Measurements from ENCODE around the gene F12.
"Not testable (repeated sequence)": the region's sequence is repeated elsewhere in the genome, so short reads cannot be mapped to it uniquely, and the experiment has no call there.

The F12 gene

DNA sequence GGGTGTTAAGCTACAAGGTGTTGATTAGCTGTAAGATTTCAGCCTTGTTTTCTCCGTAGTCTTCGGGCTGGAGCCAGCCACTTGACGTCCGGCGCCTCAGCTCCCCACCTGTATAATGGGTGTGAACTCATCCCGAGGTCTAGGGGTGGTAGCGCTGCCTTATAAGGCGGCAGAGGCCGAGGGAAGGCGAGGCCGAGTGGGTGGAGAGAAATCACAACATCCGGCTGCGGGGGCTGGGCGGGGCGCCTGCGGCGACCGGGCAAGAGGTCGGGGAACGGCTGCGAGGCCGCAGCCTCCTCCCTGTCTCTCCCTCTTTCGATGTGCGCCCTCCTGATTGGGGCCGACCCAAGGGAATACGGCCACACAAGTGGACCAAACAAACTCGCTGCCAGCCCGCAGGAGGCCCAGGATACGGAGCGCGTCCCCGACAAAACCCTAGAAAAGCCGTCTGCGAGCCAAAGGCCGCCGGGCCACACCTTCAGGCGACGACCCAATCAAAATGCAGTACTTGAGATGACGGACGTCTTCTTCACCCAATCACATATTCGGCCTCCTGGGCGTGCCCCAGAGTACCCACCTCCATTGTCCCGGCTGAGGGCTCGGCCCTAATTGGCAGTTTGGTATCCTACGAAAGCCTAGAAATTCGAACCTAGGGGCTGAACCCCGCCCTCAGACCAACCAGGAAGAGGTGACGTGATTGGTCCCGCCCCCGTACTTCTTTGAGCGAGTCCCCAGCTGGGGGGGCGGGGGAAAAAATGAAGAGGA is 16.6 kb upstream of the F12 start:
- Histone ChIP-seq H3K4me1 (ENCODE audit: low read depth, poor library complexity, severe bottlenecking) (peaks cover 45% of the 10 kb centered on the region), H3K36me3 (ENCODE audit: insufficient read depth) (no peaks in the 10 kb centered on the region), H2AFZ (ENCODE audit: low read depth) (peak overlapping the region; percentile 71), H3K27ac (peak overlapping the region; percentile 33; the same call in 1 of the 2 replicates), H3K27me3 (ENCODE audit: insufficient read depth, low read depth) (no peaks in the 10 kb centered on the region), H3K4me3 (IDR thresholded peaks at IDR 0.05; ENCODE audit: insufficient read depth, low read depth, low read length) (no peak overlapping the region), H3K79me2 (ENCODE audit: insufficient read depth, low read depth) (no peaks in the 10 kb centered on the region), H3K9ac (peak overlapping the region; percentile 18; the same call in 1 of the 2 replicates), H3K4me2 (peak overlapping the region; percentile 78), H4K20me1 (ENCODE audit: insufficient read depth) (no peaks in the 10 kb centered on the region)
- TF ChIP-seq, protein P1, sequence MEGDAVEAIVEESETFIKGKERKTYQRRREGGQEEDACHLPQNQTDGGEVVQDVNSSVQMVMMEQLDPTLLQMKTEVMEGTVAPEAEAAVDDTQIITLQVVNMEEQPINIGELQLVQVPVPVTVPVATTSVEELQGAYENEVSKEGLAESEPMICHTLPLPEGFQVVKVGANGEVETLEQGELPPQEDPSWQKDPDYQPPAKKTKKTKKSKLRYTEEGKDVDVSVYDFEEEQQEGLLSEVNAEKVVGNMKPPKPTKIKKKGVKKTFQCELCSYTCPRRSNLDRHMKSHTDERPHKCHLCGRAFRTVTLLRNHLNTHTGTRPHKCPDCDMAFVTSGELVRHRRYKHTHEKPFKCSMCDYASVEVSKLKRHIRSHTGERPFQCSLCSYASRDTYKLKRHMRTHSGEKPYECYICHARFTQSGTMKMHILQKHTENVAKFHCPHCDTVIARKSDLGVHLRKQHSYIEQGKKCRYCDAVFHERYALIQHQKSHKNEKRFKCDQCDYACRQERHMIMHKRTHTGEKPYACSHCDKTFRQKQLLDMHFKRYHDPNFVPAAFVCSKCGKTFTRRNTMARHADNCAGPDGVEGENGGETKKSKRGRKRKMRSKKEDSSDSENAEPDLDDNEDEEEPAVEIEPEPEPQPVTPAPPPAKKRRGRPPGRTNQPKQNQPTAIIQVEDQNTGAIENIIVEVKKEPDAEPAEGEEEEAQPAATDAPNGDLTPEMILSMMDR (conservative IDR thresholded peaks at IDR 0.05; ENCODE audit: low read depth, low read length): no peak

DNA sequence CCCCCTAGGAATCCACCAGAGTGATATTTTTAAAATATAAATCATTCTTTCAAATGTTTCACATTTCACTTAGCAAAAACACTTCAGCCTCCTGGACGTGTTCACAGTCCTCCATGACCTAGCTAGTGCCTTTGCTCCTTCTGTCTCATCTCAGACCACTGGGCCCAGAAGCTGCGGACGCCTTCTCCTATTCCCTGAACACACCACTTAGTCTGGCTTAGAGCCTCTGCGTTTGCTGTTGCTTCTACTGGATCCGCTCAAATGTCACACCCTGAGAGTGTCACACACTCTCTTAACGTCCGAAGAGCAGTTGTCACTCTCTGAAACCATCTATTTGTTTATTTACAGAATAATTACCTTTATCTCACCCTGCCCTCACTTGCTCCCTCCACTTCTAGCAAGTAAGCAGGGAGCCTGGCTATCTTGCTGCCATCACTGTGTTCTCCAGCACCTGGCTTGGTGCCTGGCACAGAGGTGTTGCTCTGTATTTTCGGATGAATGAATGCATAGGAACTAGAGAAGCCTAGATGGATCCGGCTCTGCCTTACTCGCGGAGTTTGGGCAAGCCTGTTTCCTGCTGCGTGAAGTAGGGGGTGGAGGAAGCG is 15.9 kb upstream of the F12 start:
- H3K9ac ChIP-seq: peak overlapping the region; percentile 18; the same call in 1 of the 2 replicates
- peaks cover 38% of the 10 kb centered on the region for H3K4me1 ChIP-seq (ENCODE audit: low read depth, poor library complexity, severe bottlenecking)
- peak overlapping the region; percentile 71 for H2AFZ ChIP-seq (ENCODE audit: low read depth)
- peak overlapping the region; percentile 78 for H3K4me2 ChIP-seq
- H3K36me3 ChIP-seq (ENCODE audit: insufficient read depth): no peaks in the 10 kb centered on the region
- no peaks in the 10 kb centered on the region for H3K27me3 ChIP-seq (ENCODE audit: insufficient read depth, low read depth)
- H4K20me1 ChIP-seq (ENCODE audit: insufficient read depth): no peaks in the 10 kb centered on the region
- H3K4me3 ChIP-seq (IDR thresholded peaks at IDR 0.05; ENCODE audit: insufficient read depth, low read depth, low read length): no peak overlapping the region
- TF ChIP-seq, protein P1 (conservative IDR thresholded peaks at IDR 0.05; ENCODE audit: low read depth, low read length): no peak
- H3K79me2 ChIP-seq (ENCODE audit: insufficient read depth, low read depth): no peaks in the 10 kb centered on the region
- peak overlapping the region; percentile 33; the same call in 1 of the 2 replicates for H3K27ac ChIP-seq

DNA sequence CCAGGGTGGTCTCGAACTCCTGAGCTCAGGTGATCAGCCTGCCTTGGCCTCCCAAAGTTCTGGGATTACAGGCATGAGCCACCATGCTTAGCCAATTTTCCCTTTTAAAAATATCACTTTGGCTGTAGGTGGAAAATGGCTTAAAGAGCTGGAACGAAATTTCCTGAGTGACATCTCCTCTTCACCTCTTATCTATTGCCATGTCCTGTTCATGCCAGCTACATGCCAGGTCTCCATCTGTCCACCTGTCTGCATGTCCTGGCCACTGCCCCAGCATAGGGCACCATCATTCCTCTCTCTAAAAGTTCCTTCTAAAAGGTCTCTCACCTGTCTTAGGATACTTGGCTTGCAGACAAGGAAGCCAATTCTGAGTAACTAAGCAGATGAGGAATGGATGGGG is 14.3 kb upstream of the F12 start:
- H3K4me2 ChIP-seq: no peak overlapping the region
- no peak overlapping the region for H3K9ac ChIP-seq
- H3K79me2 ChIP-seq (ENCODE audit: insufficient read depth, low read depth): no peaks in the 10 kb centered on the region
- no peak overlapping the region for H2AFZ ChIP-seq (ENCODE audit: low read depth)
- no peak overlapping the region for H3K4me3 ChIP-seq (IDR thresholded peaks at IDR 0.05; ENCODE audit: insufficient read depth, low read depth, low read length)
- peaks cover 22% of the 10 kb centered on the region for H3K4me1 ChIP-seq (ENCODE audit: low read depth, poor library complexity, severe bottlenecking)
- no peaks in the 10 kb centered on the region for H3K36me3 ChIP-seq (ENCODE audit: insufficient read depth)
- no peaks in the 10 kb centered on the region for H3K27me3 ChIP-seq (ENCODE audit: insufficient read depth, low read depth)
- no peak overlapping the region for H3K27ac ChIP-seq
- TF ChIP-seq, protein P1 (conservative IDR thresholded peaks at IDR 0.05; ENCODE audit: low read depth, low read length): no peak
- no peaks in the 10 kb centered on the region for H4K20me1 ChIP-seq (ENCODE audit: insufficient read depth)

DNA sequence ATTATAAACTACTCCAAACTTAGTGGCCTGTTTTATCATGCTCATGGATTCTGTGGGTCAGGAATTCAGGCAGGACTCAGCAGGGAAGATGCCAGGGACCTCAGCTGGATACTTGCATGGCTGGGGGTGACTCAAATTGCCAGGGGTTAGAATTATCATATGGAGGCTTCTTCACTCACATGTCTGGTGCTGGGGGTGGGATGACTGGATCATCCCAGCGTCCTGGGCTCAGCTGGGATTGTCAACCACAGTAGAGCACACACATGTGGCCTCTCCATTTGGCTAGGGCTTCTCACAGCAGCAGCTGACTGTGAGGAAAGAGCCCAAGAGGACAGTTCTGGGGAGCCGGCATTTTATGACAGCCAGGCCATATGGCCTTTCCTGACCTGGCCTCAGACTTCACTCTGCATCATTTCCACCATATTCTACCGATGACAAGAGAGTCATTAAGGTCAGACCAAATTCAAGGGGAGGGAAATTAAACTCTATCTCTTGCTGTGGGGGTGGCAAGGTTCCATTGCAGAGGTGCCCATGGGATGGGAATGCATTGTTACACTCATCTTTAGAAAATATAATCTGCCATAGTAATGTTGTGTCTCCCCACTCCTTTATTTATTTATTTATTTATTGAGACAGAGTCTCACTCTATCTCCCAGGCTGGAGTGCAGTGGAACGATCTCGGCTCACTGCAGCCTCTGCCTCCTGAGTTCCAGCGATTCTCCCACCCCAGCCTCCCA is 11.9 kb upstream of the F12 start:
- no peaks in the 10 kb centered on the region for H3K27me3 ChIP-seq (ENCODE audit: insufficient read depth, low read depth)
- no peak overlapping the region for H3K4me3 ChIP-seq (IDR thresholded peaks at IDR 0.05; ENCODE audit: insufficient read depth, low read depth, low read length)
- no peak overlapping the region for H3K27ac ChIP-seq
- H3K4me1 ChIP-seq (ENCODE audit: low read depth, poor library complexity, severe bottlenecking): peaks cover 8% of the 10 kb centered on the region
- no peaks in the 10 kb centered on the region for H4K20me1 ChIP-seq (ENCODE audit: insufficient read depth)
- H3K36me3 ChIP-seq (ENCODE audit: insufficient read depth): no peaks in the 10 kb centered on the region
- no peaks in the 10 kb centered on the region for H3K79me2 ChIP-seq (ENCODE audit: insufficient read depth, low read depth)
- H2AFZ ChIP-seq (ENCODE audit: low read depth): no peak overlapping the region
- H3K9ac ChIP-seq: no peak overlapping the region
- TF ChIP-seq, protein P1 (conservative IDR thresholded peaks at IDR 0.05; ENCODE audit: low read depth, low read length): no peak
- no peak overlapping the region for H3K4me2 ChIP-seq

DNA sequence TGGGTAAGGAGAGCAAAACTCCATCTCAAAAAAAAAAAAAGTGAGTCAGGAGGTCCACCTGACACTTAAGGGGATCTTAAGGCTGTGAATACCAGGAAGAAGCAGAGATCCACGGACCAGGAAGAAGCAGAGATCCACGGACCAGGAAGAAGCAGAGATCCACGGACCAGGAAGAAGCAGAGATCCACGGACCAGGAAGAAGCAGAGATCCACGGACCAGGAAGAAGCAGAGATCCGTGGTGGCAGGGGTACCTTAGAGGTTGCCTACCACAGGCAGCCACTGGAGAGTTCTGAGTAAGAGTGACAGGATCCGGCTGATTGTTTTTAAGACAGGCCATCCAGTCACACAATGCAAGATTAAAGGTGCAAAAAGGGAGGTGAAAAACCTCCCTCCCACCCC is 11.1 kb upstream of the F12 start:
- H3K4me1 ChIP-seq (ENCODE audit: low read depth, poor library complexity, severe bottlenecking); H4K20me1 ChIP-seq (ENCODE audit: insufficient read depth); H3K4me3 ChIP-seq (IDR thresholded peaks at IDR 0.05; ENCODE audit: insufficient read depth, low read depth, low read length); H3K79me2 ChIP-seq (ENCODE audit: insufficient read depth, low read depth); H3K27me3 ChIP-seq (ENCODE audit: insufficient read depth, low read depth); H2AFZ ChIP-seq (ENCODE audit: low read depth); H3K9ac ChIP-seq; H3K27ac ChIP-seq; H3K4me2 ChIP-seq; H3K36me3 ChIP-seq (ENCODE audit: insufficient read depth): not testable (repeated sequence)

All from KMS-11 (cell line).